IPS-15b (cell line): ENCODE measurements around the gene NCF1.
"Not testable (repeated sequence)": the region's sequence is repeated elsewhere in the genome, so short reads cannot be mapped to it uniquely, and the experiment has no call there.

Experiments used
- H3K27me3 ChIP-seq: one replicate; pipeline ENCODE4 v1.6.1; 2013; ENCODE audit warnings: low read length; ENCODE audit not compliant: control insufficient read depth, insufficient read depth
- H3K36me3 ChIP-seq: one replicate; pipeline ENCODE4 v1.6.1; 2013; ENCODE audit warnings: low read length; ENCODE audit not compliant: control insufficient read depth, insufficient read depth
- H3K4me1 ChIP-seq: one replicate; pipeline ENCODE4 v1.6.1; 2013; ENCODE audit warnings: mild to moderate bottlenecking, low read length; ENCODE audit not compliant: control insufficient read depth, insufficient read depth
- H3K4me3 ChIP-seq: one replicate; pipeline ENCODE4 v1.5.1; 2013; ENCODE audit warnings: low read depth, low read length
- H3K9ac ChIP-seq: one replicate; pipeline ENCODE4 v1.6.1; 2013; ENCODE audit warnings: low read depth, mild to moderate bottlenecking, low read length
- H3K9me3 ChIP-seq: one replicate; pipeline ENCODE4 v1.6.1; 2013; ENCODE audit warnings: mild to moderate bottlenecking, low read length; ENCODE audit not compliant: control insufficient read depth, insufficient read depth

The NCF1 gene

GRCh38 chr7:74773760-74774750 lies at the start of gene NCF1:
Gene NCF1 (plus strand): TSS chr7:74774011. CDS start chr7:74774032, 21 bp downstream.
- H3K27me3 ChIP-seq, H3K4me3 ChIP-seq, H3K9ac ChIP-seq, H3K4me1 ChIP-seq, H3K9me3 ChIP-seq, H3K36me3 ChIP-seq: not testable (repeated sequence)

DNA sequence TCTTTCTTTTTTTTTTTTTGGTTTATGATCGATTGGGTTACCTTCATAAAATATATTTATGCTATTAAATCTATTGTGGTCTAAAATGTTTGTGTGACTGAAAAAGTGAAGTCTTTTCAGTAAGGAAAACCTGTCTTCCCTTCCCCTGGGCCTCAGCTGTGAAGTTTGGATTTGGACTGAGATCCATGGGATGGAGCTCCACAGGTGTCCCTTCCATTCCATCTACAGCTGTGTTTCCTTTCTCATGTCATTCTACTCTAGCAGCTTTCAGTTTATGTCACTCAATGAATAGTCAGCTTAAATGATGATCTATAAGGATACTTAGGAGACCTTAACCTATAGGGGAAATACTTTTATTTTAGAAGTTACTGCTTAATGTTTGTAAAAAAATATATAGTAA lies 48.0 kb upstream of the NCF1 start:
- Histone ChIP-seq H3K9ac (no peak overlapping the region), H3K36me3 (no peaks in the 10 kb centered on the region), H3K27me3 (no peaks in the 10 kb centered on the region), H3K4me1 (no peaks in the 10 kb centered on the region), H3K9me3 (no peaks in the 10 kb centered on the region), H3K4me3 (no peak overlapping the region)

GRCh38 chr7:74726309-74727101 lies 47.3 kb upstream of the NCF1 start:
- Histone ChIP-seq H3K4me3 (no peak overlapping the region), H3K27me3 (no peaks in the 10 kb centered on the region), H3K36me3 (no peaks in the 10 kb centered on the region), H3K9me3 (no peaks in the 10 kb centered on the region), H3K9ac (no peak overlapping the region), H3K4me1 (no peaks in the 10 kb centered on the region)

GRCh38 chr7:74728686-74729085 lies 45.1 kb upstream of the NCF1 start:
- H3K4me3 ChIP-seq, H3K27me3 ChIP-seq, H3K9ac ChIP-seq, H3K36me3 ChIP-seq, H3K4me1 ChIP-seq, H3K9me3 ChIP-seq: not testable (repeated sequence)

GRCh38 chr7:74730186-74730585 lies 43.6 kb upstream of the NCF1 start:
- H3K4me1 ChIP-seq, H3K9ac ChIP-seq, H3K27me3 ChIP-seq, H3K4me3 ChIP-seq, H3K36me3 ChIP-seq, H3K9me3 ChIP-seq: not testable (repeated sequence)

- H3K27me3 ChIP-seq, H3K9me3 ChIP-seq, H3K36me3 ChIP-seq, H3K4me3 ChIP-seq, H3K4me1 ChIP-seq, H3K9ac ChIP-seq: not testable (repeated sequence)
Measured at GRCh38 chr7:74739974-74740703, 33.7 kb upstream of the NCF1 start.

GRCh38 chr7:74743936-74744557 lies 29.8 kb upstream of the NCF1 start:
- H3K4me3 ChIP-seq, H3K4me1 ChIP-seq, H3K36me3 ChIP-seq, H3K9me3 ChIP-seq, H3K27me3 ChIP-seq, H3K9ac ChIP-seq: not testable (repeated sequence)

DNA sequence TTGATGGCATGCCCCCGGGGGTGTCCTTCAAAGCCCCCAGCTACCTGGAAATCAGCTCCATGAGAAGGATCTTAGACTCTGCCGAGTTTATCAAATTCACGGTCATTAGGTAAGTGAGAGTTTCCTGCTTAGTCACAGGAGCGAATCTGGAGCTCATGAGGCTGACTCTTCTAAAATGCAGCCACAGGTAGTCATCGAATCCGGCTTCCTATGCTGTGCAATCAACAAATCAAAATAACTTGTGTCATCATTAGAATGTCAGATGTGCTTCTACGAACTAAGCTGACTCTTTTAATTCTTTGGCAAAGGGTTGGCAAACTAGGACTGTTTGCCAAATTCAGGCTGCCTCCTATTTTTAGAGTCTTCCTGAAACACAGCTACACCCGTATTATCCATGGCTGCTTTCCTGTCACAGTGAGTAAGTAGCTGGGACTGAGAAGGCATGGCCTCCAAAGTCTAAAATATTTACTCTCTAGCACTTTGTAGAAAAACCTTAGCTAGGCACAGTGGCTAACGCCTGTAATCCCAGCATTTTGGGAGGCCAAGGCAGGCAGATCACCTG lies 19.8 kb upstream of the NCF1 start:
- not testable (repeated sequence) for H3K4me1 ChIP-seq, H3K27me3 ChIP-seq, H3K9me3 ChIP-seq, H3K9ac ChIP-seq, H3K4me3 ChIP-seq, H3K36me3 ChIP-seq

- not testable (repeated sequence) for H3K9ac ChIP-seq, H3K4me3 ChIP-seq, H3K36me3 ChIP-seq, H3K27me3 ChIP-seq, H3K9me3 ChIP-seq, H3K4me1 ChIP-seq
Measured at GRCh38 chr7:74756673-74757072, 17.1 kb upstream of the NCF1 start.

DNA sequence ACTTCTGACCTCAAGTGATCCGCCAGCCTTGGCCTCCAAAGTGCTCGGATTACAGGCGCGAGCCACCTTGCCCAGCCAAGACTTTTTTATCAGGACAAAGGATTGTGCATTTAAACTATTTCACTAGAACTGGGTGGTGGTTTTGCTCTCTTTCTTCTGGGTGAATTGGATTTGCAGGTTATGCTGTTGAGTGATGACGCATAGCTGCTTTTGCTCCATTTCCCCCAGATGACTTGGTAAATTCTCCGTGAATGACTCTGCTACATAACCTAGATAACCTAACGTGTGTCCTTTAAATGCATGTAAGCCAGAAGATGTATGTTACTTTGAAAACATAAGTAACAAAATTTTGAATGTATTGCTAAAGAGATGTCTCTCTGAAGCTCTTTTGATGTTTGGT lies 15.5 kb upstream of the NCF1 start:
- H3K4me3 ChIP-seq, H3K4me1 ChIP-seq, H3K9ac ChIP-seq, H3K9me3 ChIP-seq, H3K36me3 ChIP-seq, H3K27me3 ChIP-seq: not testable (repeated sequence)

- H3K27me3 ChIP-seq, H3K4me3 ChIP-seq, H3K9ac ChIP-seq, H3K9me3 ChIP-seq, H3K36me3 ChIP-seq, H3K4me1 ChIP-seq: not testable (repeated sequence)
Measured at GRCh38 chr7:74758982-74759381, 14.8 kb upstream of the NCF1 start.
